ENCODE measurements around the gene DAAM1. TPM values are rescaled to one million over a fixed set of nuclear protein-coding genes. Genes with fewer than 3 reads are reported as not detected.
A peak's percentile ranks its signal among the peaks of the same experiment; 100 is the strongest.

DAAM1 gene
- total RNA-seq, 1 donor from 2014 or later = 40.7 TPM

- Mint-ChIP-seq H3K9me3 (ENCODE audit: low read depth) (no peaks in the 10 kb centered on the region), H3K27ac (ENCODE audit: unreplicated experiment) (peak overlapping the region; percentile 86), H3K27me3 (ENCODE audit: low read depth) (peaks cover 6% of the 10 kb centered on the region), H3K4me3 (ENCODE audit: unreplicated experiment) (peak overlapping the region; percentile 92), H3K36me3 (ENCODE audit: low read depth) (no peaks in the 10 kb centered on the region), H3K4me1 (ENCODE audit: low read depth) (peaks cover 25% of the 10 kb centered on the region)
- DNase-seq (ENCODE audit: low spot score) = peak; percentile 81
- TF ChIP-seq CTCF (IDR thresholded peaks at IDR 0.05) = no peak
Measured at GRCh38 chr14:59189786-59190368, 1.4 kb downstream of the DAAM1 start.

- no peak for DNase-seq (ENCODE audit: low spot score)
- H3K36me3 Mint-ChIP-seq (ENCODE audit: low read depth) = no peaks in the 10 kb centered on the region
- H3K27ac Mint-ChIP-seq (ENCODE audit: unreplicated experiment) = peak overlapping the region; percentile 86
- H3K4me3 Mint-ChIP-seq (ENCODE audit: unreplicated experiment) = peak overlapping the region; percentile 92
- peaks cover 25% of the 10 kb centered on the region for H3K4me1 Mint-ChIP-seq (ENCODE audit: low read depth)
- H3K9me3 Mint-ChIP-seq (ENCODE audit: low read depth) = no peaks in the 10 kb centered on the region
- peak; percentile 53 for TF ChIP-seq CTCF (IDR thresholded peaks at IDR 0.05)
- peaks cover 6% of the 10 kb centered on the region for H3K27me3 Mint-ChIP-seq (ENCODE audit: low read depth)
Measured at GRCh38 chr14:59190372-59190771, 1.9 kb downstream of the DAAM1 start.

- no peaks in the 10 kb centered on the region for H3K27me3 Mint-ChIP-seq (ENCODE audit: low read depth)
- no peaks in the 10 kb centered on the region for H3K9me3 Mint-ChIP-seq (ENCODE audit: low read depth)
- no peak for DNase-seq (ENCODE audit: low spot score)
- H3K36me3 Mint-ChIP-seq (ENCODE audit: low read depth) = no peaks in the 10 kb centered on the region
- H3K27ac Mint-ChIP-seq (ENCODE audit: unreplicated experiment) = no peak overlapping the region
- H3K4me3 Mint-ChIP-seq (ENCODE audit: unreplicated experiment) = no peak overlapping the region
- peaks cover 26% of the 10 kb centered on the region for H3K4me1 Mint-ChIP-seq (ENCODE audit: low read depth)
- TF ChIP-seq CTCF (IDR thresholded peaks at IDR 0.05) = no peak
Measured at GRCh38 chr14:59195912-59196311, 7.4 kb downstream of the DAAM1 start.

DNA sequence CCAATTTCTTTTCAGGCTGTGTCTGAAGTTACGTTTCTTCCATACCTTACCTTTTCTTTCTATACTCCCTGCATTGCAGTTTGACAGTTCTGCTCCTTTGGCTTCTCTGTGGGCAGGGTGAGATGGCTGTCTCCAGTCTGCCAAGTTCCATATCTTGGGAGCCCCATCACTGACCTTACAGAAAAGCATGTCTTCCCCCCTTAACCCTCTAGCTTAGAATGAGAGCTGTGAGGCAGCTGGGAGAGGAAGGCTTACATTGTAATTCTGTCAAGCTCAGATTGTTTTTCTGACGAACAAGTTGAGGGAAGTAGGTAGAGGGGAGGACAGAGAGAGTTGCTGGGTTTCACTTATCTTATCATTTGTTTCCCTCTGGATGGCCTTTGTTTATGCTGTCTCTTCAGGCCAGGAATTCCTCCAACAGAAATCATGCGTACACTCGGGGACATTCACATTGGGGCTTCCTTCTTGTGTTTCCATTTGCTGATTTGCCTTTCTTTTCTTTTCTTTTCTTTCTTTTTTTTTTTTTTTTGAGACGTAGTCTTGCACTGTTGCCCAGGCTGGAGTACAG is 9.3 kb downstream of the DAAM1 start:
- Mint-ChIP-seq H3K4me1 (ENCODE audit: low read depth) (peaks cover 22% of the 10 kb centered on the region), H3K36me3 (ENCODE audit: low read depth) (no peaks in the 10 kb centered on the region), H3K27me3 (ENCODE audit: low read depth) (no peaks in the 10 kb centered on the region), H3K4me3 (ENCODE audit: unreplicated experiment) (no peak overlapping the region), H3K27ac (ENCODE audit: unreplicated experiment) (no peak overlapping the region), H3K9me3 (ENCODE audit: low read depth) (no peaks in the 10 kb centered on the region)
- no peak for DNase-seq (ENCODE audit: low spot score)
- no peak for TF ChIP-seq CTCF (IDR thresholded peaks at IDR 0.05)

DNA sequence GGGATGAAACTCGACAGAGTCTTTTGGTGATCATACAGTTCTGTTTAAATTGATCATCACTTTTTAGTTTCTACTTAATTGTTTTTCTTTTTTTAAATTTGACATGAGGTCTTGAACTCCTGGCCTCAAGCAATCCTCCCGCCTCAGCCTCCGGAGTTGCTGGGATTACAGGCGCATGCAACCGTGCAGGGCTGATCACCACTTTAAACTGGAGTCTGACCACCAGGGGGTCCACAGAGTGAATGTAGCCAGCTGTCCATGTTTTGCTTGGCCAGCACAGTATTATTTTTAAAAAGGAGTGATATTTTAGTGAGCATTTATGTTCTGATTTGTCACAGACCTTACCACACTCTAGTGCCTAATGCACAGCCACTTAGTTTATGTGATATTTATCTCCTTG is 10.7 kb downstream of the DAAM1 start:
- Mint-ChIP-seq H3K4me1 (ENCODE audit: low read depth) (peaks cover 20% of the 10 kb centered on the region), H3K27ac (ENCODE audit: unreplicated experiment) (no peak overlapping the region), H3K9me3 (ENCODE audit: low read depth) (no peaks in the 10 kb centered on the region), H3K36me3 (ENCODE audit: low read depth) (no peaks in the 10 kb centered on the region), H3K27me3 (ENCODE audit: low read depth) (no peaks in the 10 kb centered on the region), H3K4me3 (ENCODE audit: unreplicated experiment) (no peak overlapping the region)
- TF ChIP-seq CTCF (IDR thresholded peaks at IDR 0.05) = peak; percentile 57
- DNase-seq (ENCODE audit: low spot score) = no peak
